G401 (cell line): ENCODE results near the gene OVCH1. TPM values are rescaled to one million over a fixed set of nuclear protein-coding genes. Genes with fewer than 3 reads are reported as not detected.
"Not testable (repeated sequence)": the region's sequence is repeated elsewhere in the genome, so short reads cannot be mapped to it uniquely, and the experiment has no call there.

Experiments used
- DNase-seq: peaks from one replicate; pipeline ENCODE4 v3.0.0-alpha.2; 2015; ENCODE audit warnings: low spot score
- in situ Hi-C: cut with HindIII; loops from 2 replicates; pipeline ENCODE4 v1.10.0; 2016; ENCODE audit warnings: low sequenced_read_pairs, mixed read lengths
- total RNA-seq: library from RNA; depleted of rRNA; stranded (reverse); fragments of >200 nt; shearing (Covaris generic); gene quantifications from 2 replicates; pipeline ENCODE4 v1.2.3, GENCODE V29; 2014

Gene OVCH1
- total RNA-seq, 1 experiment from 2014 or later: not detected

GRCh38 chr12:29428633-29429032 lies 68.9 kb downstream of the OVCH1 start:
- DNase-seq: no peak
- in situ Hi-C loops: no loop called here

GRCh38 chr12:29427964-29428363 lies 69.5 kb downstream of the OVCH1 start:
- no peak for DNase-seq
- in situ Hi-C loops: no loop called here

DNA sequence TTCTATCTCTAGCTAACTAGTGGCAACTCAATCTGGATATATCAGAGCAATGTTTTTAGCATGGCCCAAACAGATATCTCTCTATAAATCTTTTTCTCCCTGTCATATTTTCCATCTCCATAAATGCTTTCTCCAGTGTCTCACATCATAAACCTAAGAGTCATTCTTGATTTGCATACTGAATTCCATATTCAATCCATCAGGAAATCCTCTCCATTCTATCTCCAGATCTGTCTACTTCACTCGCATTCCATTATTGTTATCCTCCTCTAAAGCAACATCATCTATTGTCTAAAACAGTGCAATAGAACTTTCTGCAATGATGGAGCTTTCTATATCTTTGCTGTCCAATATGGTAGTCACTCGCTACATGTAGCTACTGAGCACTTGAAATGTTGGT lies 71.0 kb downstream of the OVCH1 start:
- in situ Hi-C loops: no loop called here
- DNase-seq: no peak

DNA sequence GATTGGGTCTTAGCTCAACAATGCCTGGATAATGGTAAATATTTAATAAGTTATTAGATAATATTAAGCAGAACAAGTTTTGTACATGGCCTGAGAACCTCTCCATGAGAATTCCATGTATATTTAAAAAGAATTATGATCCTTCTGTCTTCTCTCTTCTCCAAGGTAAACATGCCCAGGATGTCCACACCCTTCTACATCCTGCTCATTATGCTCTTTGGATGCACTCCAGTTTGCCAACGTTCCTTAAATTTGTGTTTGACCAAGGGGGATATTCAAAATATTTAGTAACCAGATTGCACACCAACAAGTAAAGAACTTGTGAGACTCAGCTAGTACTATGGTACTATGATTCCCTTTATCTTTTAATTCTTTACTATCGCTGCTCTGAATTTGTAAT lies 71.8 kb downstream of the OVCH1 start:
- in situ Hi-C loops: no loop called here
- DNase-seq: no peak

- no peak for DNase-seq
- in situ Hi-C loops: no loop called here
Observed at GRCh38 chr12:29416748-29417147, 80.7 kb downstream of the OVCH1 start.

DNA sequence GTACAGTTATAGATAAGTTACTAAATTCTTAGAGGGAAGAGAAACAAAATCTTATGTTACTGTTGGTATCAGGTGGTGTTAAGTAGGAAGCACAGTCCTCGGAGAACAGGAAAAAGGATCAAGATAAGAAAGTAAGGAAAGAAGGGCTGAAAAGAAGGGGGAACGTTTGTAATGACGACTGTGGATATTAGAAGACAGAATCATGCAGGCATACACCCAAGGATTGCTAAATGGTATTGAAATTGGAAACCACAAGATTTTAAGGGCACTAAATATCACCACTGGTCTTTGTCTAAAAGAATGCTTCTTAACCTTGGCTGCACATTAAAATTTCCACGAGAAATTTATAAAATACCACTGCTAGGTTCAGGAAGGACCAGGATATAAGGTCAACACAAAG lies 82.4 kb downstream of the OVCH1 start:
- DNase-seq: no peak
- in situ Hi-C loops: no loop called here

DNA sequence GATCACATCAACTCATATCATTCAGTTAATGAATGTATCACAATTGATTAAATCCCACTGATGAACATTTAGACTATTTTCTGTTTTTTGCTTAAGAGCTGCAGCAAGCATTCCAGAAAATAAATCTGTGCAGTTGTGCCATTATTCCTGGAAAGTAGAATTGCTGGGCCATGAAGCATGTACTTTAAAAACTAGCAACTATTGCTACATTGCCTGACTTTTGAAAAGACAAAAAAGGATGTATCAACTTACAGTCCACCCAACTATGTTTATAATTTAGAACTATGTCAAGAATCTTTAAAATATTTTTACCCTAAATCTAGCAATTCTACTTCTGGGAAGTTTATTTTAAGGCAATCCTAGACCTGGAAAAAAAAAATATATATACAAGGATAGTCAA lies 83.1 kb downstream of the OVCH1 start:
- in situ Hi-C loops: no loop called here
- no peak for DNase-seq

DNA sequence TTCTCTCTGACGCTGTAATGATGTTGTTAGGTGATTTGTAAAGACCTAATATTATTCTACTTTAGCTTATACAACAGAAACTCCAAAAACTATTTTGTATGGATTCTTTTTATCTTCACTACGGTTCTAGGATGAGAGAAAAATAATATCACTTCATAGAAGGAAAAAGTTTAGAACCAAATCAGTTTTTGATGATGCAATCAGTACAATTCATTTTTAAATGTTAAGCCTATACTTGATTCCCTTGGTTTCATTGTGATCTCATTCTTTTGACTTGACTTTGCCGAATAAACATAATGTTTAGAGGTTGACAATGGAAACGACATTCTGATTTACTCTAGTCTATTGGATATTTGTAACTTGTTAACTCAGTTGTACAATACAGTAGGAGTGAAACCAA lies 91.9 kb downstream of the OVCH1 start:
- in situ Hi-C loops: no loop called here
- no peak for DNase-seq

GRCh38 chr12:29403991-29404390 lies 93.5 kb downstream of the OVCH1 start:
- in situ Hi-C loops: no loop called here

GRCh38 chr12:29402437-29402836 lies 95.0 kb downstream of the OVCH1 start:
- no peak for DNase-seq
- in situ Hi-C loops: no loop called here

More at GRCh38 chr12:29403991-29404390, 93.5 kb downstream of the OVCH1 start:
- DNase-seq: no peak

DNA sequence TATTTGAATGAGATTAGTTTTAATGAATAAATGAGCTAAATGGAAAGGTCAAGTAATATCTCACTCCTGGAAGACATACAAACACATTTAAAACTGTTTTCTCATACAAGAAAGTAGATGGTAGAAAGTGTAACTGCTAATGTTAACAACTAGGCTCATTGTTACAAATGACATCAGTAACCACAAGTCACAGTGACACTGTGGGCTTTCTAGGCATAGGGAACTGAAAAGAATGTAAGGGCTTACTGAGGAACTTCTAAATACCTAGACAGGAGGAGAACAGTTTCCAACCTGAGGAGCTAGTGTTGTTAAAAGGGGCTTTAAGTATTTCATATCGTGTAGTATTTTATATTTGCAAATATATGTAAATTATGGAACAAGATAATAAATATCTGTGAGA lies 99.0 kb downstream of the OVCH1 start:
- in situ Hi-C loops: no loop called here
- no peak for DNase-seq

- in situ Hi-C loops: no loop called here
- DNase-seq: no peak
Observed at GRCh38 chr12:29396774-29397173, 100.7 kb downstream of the OVCH1 start.

DNA sequence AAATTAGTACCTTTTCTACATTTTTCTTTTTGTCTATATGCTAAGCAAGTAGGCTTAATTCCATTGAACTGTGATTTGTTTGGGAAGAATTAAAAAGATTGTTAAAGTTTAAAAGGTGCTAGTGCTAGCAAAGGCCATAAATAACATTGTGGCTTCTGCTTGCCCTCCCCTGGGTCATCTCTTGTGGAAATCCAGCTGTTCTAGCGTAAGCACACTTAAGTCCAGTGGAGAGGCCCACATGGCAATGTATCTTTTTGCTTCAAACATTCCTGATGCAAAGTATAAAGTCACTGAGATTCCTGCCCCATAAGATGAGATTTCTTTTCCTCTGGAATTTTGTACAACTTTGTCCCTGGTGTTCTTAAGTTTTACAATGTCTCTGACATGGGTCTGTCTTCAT lies 102.1 kb downstream of the OVCH1 start:
- in situ Hi-C loops: no loop called here
- no peak for DNase-seq

DNA sequence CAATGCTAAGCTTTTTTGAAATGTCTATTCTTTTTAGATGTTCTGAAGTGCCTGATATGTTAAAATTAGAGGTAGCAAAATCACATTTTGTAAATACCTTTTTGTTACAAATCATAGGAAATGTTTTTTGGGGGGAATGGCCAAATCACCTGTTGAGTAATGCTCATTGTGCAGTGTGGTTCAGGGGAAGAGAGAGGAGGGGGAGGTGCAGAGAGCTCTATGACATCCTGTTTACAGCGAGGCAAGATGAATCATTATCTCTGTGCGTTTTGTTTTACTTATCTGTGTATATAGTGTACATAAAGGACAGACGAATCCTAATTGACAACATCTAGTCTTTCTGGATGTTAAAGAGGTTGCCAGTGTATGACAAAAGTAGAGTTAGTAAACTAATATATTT lies 107.1 kb downstream of the OVCH1 start:
- DNase-seq, in situ Hi-C loops: not testable (repeated sequence)

DNA sequence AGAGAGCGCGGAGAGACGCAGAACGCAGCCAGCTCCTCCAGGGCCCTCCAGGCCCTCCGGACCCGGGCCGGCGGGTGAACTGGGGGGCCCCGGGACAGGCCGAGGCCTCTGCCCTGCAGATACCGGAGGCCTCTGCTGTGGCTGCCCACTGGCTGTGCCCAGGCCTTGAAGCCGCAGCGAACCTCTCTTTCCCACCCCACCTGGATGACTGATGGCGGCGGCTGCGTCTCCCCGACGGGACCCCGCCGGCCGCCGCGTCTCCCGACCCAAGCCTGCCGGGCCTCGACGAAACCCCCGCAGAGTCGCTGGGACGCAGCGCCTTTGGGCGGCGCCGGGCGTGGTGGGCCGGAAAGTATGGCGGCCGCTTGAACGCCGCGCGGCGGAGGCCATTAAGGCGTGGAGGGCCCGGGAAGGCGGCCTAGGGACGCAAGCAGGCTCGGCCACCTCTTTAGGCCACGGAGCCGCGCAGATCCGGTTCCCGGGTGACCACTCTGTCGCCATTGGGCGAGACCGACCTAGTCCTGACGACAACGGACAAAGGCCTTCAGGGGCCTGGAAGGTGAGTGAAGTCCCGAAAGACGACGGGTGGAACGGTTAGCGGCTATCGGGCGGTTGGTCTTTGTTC lies 108.1 kb downstream of the OVCH1 start:
- DNase-seq: no peak
- in situ Hi-C loops: no loop called here

DNA sequence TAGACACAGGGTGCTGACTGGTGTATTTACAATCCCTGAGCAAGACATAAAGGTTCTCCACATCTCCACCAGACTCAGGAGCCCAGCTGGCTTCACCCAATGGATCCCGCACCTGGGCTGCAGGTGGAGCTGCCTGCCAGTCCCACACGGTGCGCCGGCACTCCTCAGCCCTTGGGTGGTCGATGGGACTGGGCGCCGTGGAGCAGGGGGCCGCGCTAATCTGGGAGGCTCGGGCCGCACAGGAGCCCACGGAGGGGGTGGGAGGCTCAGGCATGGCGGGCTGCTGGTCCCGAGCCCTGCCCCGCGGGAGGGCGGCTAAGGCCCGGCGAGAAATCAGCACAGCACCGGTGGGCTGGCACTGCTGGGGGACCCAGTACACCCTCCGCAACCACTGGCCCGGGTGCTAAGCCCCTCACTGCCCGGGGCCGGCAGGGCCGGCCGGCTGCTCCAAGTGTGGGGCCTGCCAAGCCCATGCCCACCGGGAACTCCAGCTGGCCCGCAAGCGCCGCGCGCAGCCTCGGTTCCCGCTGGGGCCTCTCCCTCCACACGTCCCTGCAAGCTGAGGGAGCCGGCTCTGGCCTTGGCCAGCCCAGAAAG lies 111.3 kb downstream of the OVCH1 start:
- DNase-seq, in situ Hi-C loops: not testable (repeated sequence)

GRCh38 chr12:29385194-29385593 lies 112.3 kb downstream of the OVCH1 start:
- in situ Hi-C loops, DNase-seq: not testable (repeated sequence)

GRCh38 chr12:29382251-29382650 lies 115.2 kb downstream of the OVCH1 start:
- in situ Hi-C loops: no loop called here

DNA sequence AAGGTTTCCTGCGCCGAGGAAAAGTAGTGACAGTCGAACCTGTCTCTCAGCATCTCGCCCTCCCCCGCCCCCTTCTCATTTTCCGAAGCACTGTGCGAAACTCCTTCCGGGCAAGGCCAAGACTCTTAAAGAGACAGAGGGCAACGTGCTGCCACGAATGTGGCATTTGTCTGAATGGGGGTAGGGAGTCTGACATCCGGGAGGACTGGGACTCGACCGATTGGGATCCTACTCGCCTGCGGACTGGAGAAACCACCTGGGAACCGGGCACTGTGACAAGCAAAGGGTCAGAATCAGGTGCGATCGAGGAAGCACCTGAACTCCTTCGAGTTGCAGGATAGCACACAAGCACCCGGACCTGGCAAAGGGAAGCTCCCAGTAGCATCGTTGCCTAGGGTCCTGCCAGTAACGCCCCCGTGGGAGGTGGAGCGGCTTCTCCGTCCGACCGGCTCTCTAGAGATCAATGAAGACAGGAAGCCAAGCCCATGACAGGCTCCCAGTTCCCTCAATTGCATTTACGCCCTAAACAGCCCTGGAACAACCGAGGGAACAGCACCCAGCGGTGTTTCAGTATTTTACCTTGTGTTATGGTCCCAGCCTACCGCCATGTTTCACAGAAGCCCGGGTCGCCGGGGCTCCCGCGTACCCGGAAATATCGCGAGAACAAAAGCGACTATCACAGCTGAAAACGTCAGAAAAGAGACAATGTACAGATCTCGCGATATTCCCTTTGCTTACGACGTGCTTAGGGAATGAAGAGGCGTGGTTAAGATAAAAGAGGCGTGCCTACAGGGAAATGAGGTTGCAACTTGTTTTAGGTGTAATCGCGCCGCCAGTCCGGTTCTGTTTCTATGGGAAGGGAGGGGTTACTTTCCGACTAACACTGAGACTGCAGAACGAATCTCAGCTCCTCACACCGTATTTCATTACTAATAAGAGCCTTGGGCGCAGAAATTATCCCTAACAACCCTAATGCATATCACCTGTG lies 116.7 kb downstream of the OVCH1 start, which contains the start of gene ERGIC2:
TSS of gene ERGIC2 (minus strand) at position 637 of the 988 bp plus-strand sequence. CDS start 9,539 bp downstream, outside the sequence.
- peak; percentile 99 for DNase-seq
- in situ Hi-C loops: no loop called here

More at GRCh38 chr12:29382251-29382650, 115.2 kb downstream of the OVCH1 start:
- no peak for DNase-seq
